ENCODE data around the gene KLK10. TPM values are rescaled to one million over a fixed set of nuclear protein-coding genes. Genes with fewer than 3 reads are reported as not detected.
A peak's percentile ranks its signal among the peaks of the same experiment; 100 is the strongest.

Gene KLK10
- total RNA-seq, 1 experiment from 2014 or later = 33.6 TPM

- intact Hi-C loops (cut with micrococcal nuclease) = loop anchor here (1.0 kb wide), 1 partner anchor 73 kb away; no protein-coding TSS in a partner anchor
- Histone ChIP-seq H3K9me3 (ENCODE audit: control insufficient read depth in 1 of 2, insufficient read depth in 1 of 2, low read depth in 1 of 2, low read length in 2 of 2) (no peaks in the 10 kb centered on the region), H3K4me1 (ENCODE audit: control insufficient read depth in 1 of 2, insufficient read depth in 2 of 2, low read length in 2 of 2) (peaks cover 18 to 54% of the 10 kb centered on the region in 2 experiments), H3K4me3 (replicated peaks in 1 of 2; ENCODE audit: low read depth in 1 of 2, low read length in 2 of 2) (no peak overlapping the region), H3K4me2 (ENCODE audit: low read length) (0 out of 2 replicates have a peak overlapping the region, but pooled peaks have one; percentile 80), H3K9ac (ENCODE audit: low read length) (no peak overlapping the region), H3K79me2 (ENCODE audit: insufficient read depth, low read length) (no peaks in the 10 kb centered on the region), H3K27me3 (ENCODE audit: insufficient read depth, low read length) (no peaks in the 10 kb centered on the region), H3K36me3 (ENCODE audit: control insufficient read depth in 1 of 2, insufficient read depth in 2 of 2, low read length in 2 of 2) (no peaks in the 10 kb centered on the region), H4K20me1 (ENCODE audit: insufficient read depth) (no peaks in the 10 kb centered on the region), H3K27ac (ENCODE audit: low read depth, low read length) (no peak overlapping the region), H3K9me2 (ENCODE audit: insufficient read depth) (no peaks in the 10 kb centered on the region), H2AFZ (ENCODE audit: low read depth, low read length, poor library complexity, severe bottlenecking) (no peak overlapping the region)
- DNase-seq (ENCODE audit: low read depth, low spot score) = no peak
- RAD21 ChIA-PET (ENCODE audit: low non-redundant PET in 1 of 2, low total read pairs in 2 of 2, uncharacterized antibody in 2 of 2, unreplicated experiment in 2 of 2) = interaction anchor here (0.7 to 1.6 kb wide), 4 partner anchors 75 to 317 kb away, joined by 3 to 10 read pairs (median 4); no protein-coding TSS in a partner anchor
- no peak for TF ChIP-seq FOSL1 (IDR thresholded peaks at IDR 0.05; ENCODE audit: low read depth)
- TF ChIP-seq EZH2phosphoT487 (IDR thresholded peaks at IDR 0.05; ENCODE audit: borderline replicate concordance) = no peak
- TF ChIP-seq TCF7L2 (IDR thresholded peaks at IDR 0.05; ENCODE audit: borderline replicate concordance, extremely low read depth, insufficient read depth, insufficient read length) = no peak
- no peak for TF ChIP-seq ZFX (IDR thresholded peaks at IDR 0.05)
- peak; percentile 12; the same call in 1 of the 2 replicates for TF ChIP-seq SP1 (IDR thresholded peaks at IDR 0.05; ENCODE audit: low read depth)
- peak; percentile 71 for TF ChIP-seq RAD21 (IDR thresholded peaks at IDR 0.05; ENCODE audit: low read depth)
- TF ChIP-seq, protein P1, sequence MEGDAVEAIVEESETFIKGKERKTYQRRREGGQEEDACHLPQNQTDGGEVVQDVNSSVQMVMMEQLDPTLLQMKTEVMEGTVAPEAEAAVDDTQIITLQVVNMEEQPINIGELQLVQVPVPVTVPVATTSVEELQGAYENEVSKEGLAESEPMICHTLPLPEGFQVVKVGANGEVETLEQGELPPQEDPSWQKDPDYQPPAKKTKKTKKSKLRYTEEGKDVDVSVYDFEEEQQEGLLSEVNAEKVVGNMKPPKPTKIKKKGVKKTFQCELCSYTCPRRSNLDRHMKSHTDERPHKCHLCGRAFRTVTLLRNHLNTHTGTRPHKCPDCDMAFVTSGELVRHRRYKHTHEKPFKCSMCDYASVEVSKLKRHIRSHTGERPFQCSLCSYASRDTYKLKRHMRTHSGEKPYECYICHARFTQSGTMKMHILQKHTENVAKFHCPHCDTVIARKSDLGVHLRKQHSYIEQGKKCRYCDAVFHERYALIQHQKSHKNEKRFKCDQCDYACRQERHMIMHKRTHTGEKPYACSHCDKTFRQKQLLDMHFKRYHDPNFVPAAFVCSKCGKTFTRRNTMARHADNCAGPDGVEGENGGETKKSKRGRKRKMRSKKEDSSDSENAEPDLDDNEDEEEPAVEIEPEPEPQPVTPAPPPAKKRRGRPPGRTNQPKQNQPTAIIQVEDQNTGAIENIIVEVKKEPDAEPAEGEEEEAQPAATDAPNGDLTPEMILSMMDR (IDR thresholded peaks at IDR 0.05 in 2 of 3, conservative IDR thresholded peaks at IDR 0.05 in 1 of 3; ENCODE audit: borderline replicate concordance in 1 of 3, insufficient read depth in 1 of 3, low read depth in 2 of 3, low read length in 2 of 3) = peak; percentile 72 to 87 (median 83)
- TF ChIP-seq EGR1 (IDR thresholded peaks at IDR 0.05; ENCODE audit: low read depth) = no peak
- no peak for TF ChIP-seq SIN3A (IDR thresholded peaks at IDR 0.05; ENCODE audit: low read depth)
- no peak for TF ChIP-seq REST (IDR thresholded peaks at IDR 0.05; ENCODE audit: low read depth)
- TF ChIP-seq CBX3 (IDR thresholded peaks at IDR 0.05; ENCODE audit: low read depth) = peak; percentile 16; the same call in 1 of the 2 replicates
- no peak for TF ChIP-seq EZH2 (IDR thresholded peaks at IDR 0.05)
- no peak for TF ChIP-seq ZNF274 (IDR thresholded peaks at IDR 0.05; ENCODE audit: low read depth, low read length)
- TF ChIP-seq MAX (IDR thresholded peaks at IDR 0.05) = no peak
- CTCF ChIA-PET = interaction anchor here (0.7 to 7.3 kb wide), 13 partner anchors 8 to 225 kb away, joined by 3 to 140 read pairs (median 5); partner anchors contain the start of genes KLK13 and KLK8
- POLR2A ChIA-PET = interaction anchor here (0.9 to 5.4 kb wide), 5 partner anchors 19 to 99 kb away, joined by 3 to 49 read pairs (median 6); partner anchors contain the start of gene KLK8
- no TSS peak for BruUV-seq (replicated peaks)
- 0 out of 2 replicates have a peak, but pooled peaks have one; percentile 1 for ATAC-seq
These were observed 1.6 kb upstream of the KLK10 start for GRCh38 chr19:51020988-51021651.
